K562 (cell line): Measurements from ENCODE around the gene RACK1. TPM values are rescaled to one million over a fixed set of nuclear protein-coding genes. Genes with fewer than 3 reads are reported as not detected.

Experiments
- CHD4 ChIP-seq: fragments of 200-600 bp; sonication (generic); IDR thresholded peaks from 3 replicates; pipeline ENCODE4 v1.6.1; 2012; ENCODE audit warnings: low read depth, mild to moderate bottlenecking, mixed read lengths, low read length, inconsistent platforms; ENCODE audit not compliant: insufficient read depth, insufficient replicate concordance, poor library complexity, severe bottlenecking
- CREBBP ChIP-seq: IDR thresholded peaks from one replicate; pipeline ENCODE4 v1.6.1; 2012; ENCODE audit warnings: low read depth, mild to moderate bottlenecking, control low read depth, inconsistent platforms, low read length
- EHMT2 ChIP-seq: fragments of 450-650 bp; IDR thresholded peaks from 2 replicates; pipeline ENCODE4 v1.6.1; 2018; ENCODE audit warnings: antibody characterized with exemption
- HDAC8 ChIP-seq: fragments of 450-650 bp; IDR thresholded peaks from 2 replicates; pipeline ENCODE4 v1.6.1; 2016; ENCODE audit warnings: mild to moderate bottlenecking, missing genetic modification characterization, moderate library complexity, missing compliant biosample characterization
- HMGN3 ChIP-seq: IDR thresholded peaks from 2 replicates; pipeline ENCODE4 v1.6.1; 2011; ENCODE audit warnings: borderline replicate concordance, low read depth, mild to moderate bottlenecking, mixed read lengths, low read length; ENCODE audit not compliant: insufficient read length; ENCODE audit errors: extremely low read depth
- MAZ ChIP-seq, 2 experiments: fragments of 450-650 bp in 1 of 2; sonication (generic) in 1 of 2; formaldehyde crosslinking; IDR thresholded peaks in 1 of 2; conservative IDR thresholded peaks in 1 of 2; 2 replicates each; pipeline versions ENCODE4 v1.4.0 to v1.5.0; 2020; ENCODE audit warnings: mild to moderate bottlenecking in 1 of 2, missing genetic modification reagents in 1 of 2
- MGA ChIP-seq: fragments of 450-650 bp; IDR thresholded peaks from 2 replicates; pipeline ENCODE4 v1.6.1; 2016; ENCODE audit warnings: mild to moderate bottlenecking, moderate library complexity
- NRF1 ChIP-seq, 2 experiments: fragments of 450-650 bp; IDR thresholded peaks in 1 of 2; conservative IDR thresholded peaks in 1 of 2; 2 replicates each; pipeline ENCODE4 v1.6.1; 2014; ENCODE audit warnings: mild to moderate bottlenecking in 2 of 2
- RBBP5 ChIP-seq: fragments of 200-600 bp; sonication (generic); IDR thresholded peaks from 2 replicates; pipeline ENCODE4 v1.6.1; 2012; ENCODE audit warnings: borderline replicate concordance, mild to moderate bottlenecking, low read length, control low read depth, inconsistent platforms; ENCODE audit not compliant: insufficient read depth, poor library complexity, severe bottlenecking
- SUPT5H ChIP-seq: fragments of 450-650 bp; IDR thresholded peaks from 2 replicates; pipeline ENCODE4 v1.6.1; 2016
- ZBTB9 ChIP-seq: fragments of 450-650 bp; formaldehyde crosslinking; IDR thresholded peaks from 2 replicates; pipeline ENCODE4 v1.4.0; 2020; ENCODE audit warnings: mild to moderate bottlenecking, moderate library complexity
- polyA plus RNA-seq, 8 experiments: library from polyadenylated mRNA; depleted of rRNA in 4 of 8; stranded (reverse) in 5 of 8; unstranded in 3 of 8; fragments of >200 nt; fragmentation: Nextera tagmentation in 2 of 8; fragmentation: Illumina TruSeq in 1 of 8; extraction: Ambion mirVana in 2 of 8; extraction: Trizol in 1 of 8; gene quantifications; 2 replicates each; pipeline versions ENCODE4 v1.2.1 to v1.2.3, GENCODE V29; 2011 to 2014; ENCODE audit warnings: inconsistent platforms in 1 of 8, missing spikeins in 1 of 8
- total RNA-seq, 7 experiments: library from RNA; depleted of rRNA in 6 of 7; stranded (reverse); fragments of >200 nt in 6 of 7; fragmentation: Illumina TruSeq in 2 of 7; extraction: Trizol in 2 of 7; gene quantifications; 2 replicates each; pipeline versions ENCODE4 v1.2.1 to v1.2.3, GENCODE V29; 2011 to 2021; ENCODE audit warnings: low replicate concordance in 1 of 7
- TF ChIP-seq, protein P1 (sequence below): sonication (generic); formaldehyde crosslinking; IDR thresholded peaks from 2 replicates; pipeline ENCODE4 v1.9.0; 2022; ENCODE audit warnings: mild to moderate bottlenecking, missing genetic modification reagents

RACK1 gene
- total and polyA plus RNA-seq, 9 of the 15 experiments (the other 6 are each of a cell fraction or from before 2014, with no cell fraction given), result 2,303 to 5,311 (median 3,833) TPM

- TF ChIP-seq CREBBP, result no peak
- no peak for TF ChIP-seq ZBTB9
- no peak for TF ChIP-seq HMGN3
- TF ChIP-seq CHD4, result peak; percentile 50
- peak; percentile 28 to 45; a peak in 2 of 4 replicates for TF ChIP-seq NRF1 (conservative IDR thresholded peaks at IDR 0.05 in 1 of 2, IDR thresholded peaks at IDR 0.05 in 1 of 2)
- TF ChIP-seq RBBP5, result peak; percentile 30
- TF ChIP-seq, protein P1, sequence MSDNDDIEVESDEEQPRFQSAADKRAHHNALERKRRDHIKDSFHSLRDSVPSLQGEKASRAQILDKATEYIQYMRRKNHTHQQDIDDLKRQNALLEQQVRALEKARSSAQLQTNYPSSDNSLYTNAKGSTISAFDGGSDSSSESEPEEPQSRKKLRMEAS (CRISPR knock-in tag), result no peak
- TF ChIP-seq SUPT5H, result peak; percentile 41; the same call in 1 of the 2 replicates
- TF ChIP-seq MAZ (CRISPR knock-in tag; conservative IDR thresholded peaks at IDR 0.05 in 1 of 2, IDR thresholded peaks at IDR 0.05 in 1 of 2), result peak; percentile 9 to 32; a peak in 2 of 4 replicates
- peak; percentile 51; the same call in 1 of the 2 replicates for TF ChIP-seq EHMT2
- TF ChIP-seq MGA, result no peak
- TF ChIP-seq HDAC8 (tag), result no peak
Observed at GRCh38 chr5:181215997-181216989, 27.4 kb downstream of the RACK1 start (continued).
